Measurements from ENCODE around the gene MYL4. TPM values are rescaled to one million over a fixed set of nuclear protein-coding genes. Genes with fewer than 3 reads are reported as not detected.
A peak's percentile ranks its signal among the peaks of the same experiment; 100 is the strongest.

The MYL4 gene
- total RNA-seq, 1 experiment from 2014 or later = 0.66 TPM

DNA sequence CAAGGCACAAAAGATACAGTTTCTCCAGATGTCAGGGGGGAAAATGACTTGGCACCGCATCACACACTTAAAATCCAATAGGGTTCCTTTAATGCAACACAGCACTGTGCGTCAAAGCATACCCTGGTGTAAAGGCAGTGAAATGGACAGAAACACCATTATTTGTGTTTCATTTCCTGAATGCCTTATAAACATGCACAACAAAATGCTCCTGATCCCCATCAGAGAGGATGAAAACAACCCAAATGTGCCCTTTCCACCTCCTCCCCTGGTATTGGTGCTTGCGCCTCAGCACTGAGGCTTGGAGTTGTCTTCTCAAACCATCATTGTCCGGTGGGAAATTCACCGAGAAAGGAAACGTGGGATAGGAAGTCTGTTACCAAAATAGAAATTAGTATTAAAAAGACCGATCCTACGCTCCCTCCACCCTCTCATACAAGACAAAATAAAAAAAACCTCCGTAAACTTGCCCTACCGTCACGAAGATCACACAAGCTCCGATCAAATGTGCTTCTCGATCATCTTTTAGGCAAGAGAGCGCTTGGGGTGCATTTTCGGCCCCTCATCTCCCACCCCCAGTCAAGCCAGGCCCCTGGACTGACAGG, 20.8 kb upstream of the MYL4 start:
- Histone ChIP-seq H2AK5ac (ENCODE audit: insufficient read length, low read length) (no peak overlapping the region), H3T11ph (ENCODE audit: low read length) (no peak overlapping the region), H2BK120ac (ENCODE audit: low read depth, low read length, poor library complexity, severe bottlenecking) (no peak overlapping the region), H3K4ac (ENCODE audit: low read depth, low read length) (no peak overlapping the region), H3K14ac (ENCODE audit: insufficient read depth, low read length) (no peak overlapping the region), H2BK5ac (ENCODE audit: insufficient read length, low read length) (no peak overlapping the region), H3K23ac (ENCODE audit: insufficient read length, low read depth, low read length) (no peak overlapping the region), H3K79me2 (ENCODE audit: insufficient read depth, low read length) (peaks cover 15% of the 10 kb centered on the region; the same call in 1 of the 2 replicates), H3K4me1 (ENCODE audit: insufficient read depth, low read length) (no peaks in the 10 kb centered on the region), H4K91ac (ENCODE audit: insufficient read length, low read depth, low read length) (no peak overlapping the region), H3K27me3 (ENCODE audit: insufficient read depth, low read length) (no peaks in the 10 kb centered on the region; the same call in 1 of the 2 replicates), H4K20me1 (ENCODE audit: control insufficient read depth, insufficient read depth, insufficient read length) (no peaks in the 10 kb centered on the region), H3K56ac (ENCODE audit: insufficient read length, low read depth, low read length) (no peak overlapping the region), H3K9ac (ENCODE audit: extremely low read depth, insufficient read length, low read length) (peak overlapping the region; percentile 88), H4K8ac (replicated peaks; ENCODE audit: insufficient read length, low read depth, low read length) (no peak overlapping the region), H2BK12ac (ENCODE audit: insufficient read length, low read depth, low read length) (no peak overlapping the region), H4K5ac (ENCODE audit: insufficient read length, low read depth, low read length) (no peak overlapping the region), H3K18ac (ENCODE audit: insufficient read length, low read depth, low read length) (no peak overlapping the region), H3K79me1 (ENCODE audit: insufficient read depth, low read depth, low read length, poor library complexity, severe bottlenecking) (no peaks in the 10 kb centered on the region), H2BK15ac (ENCODE audit: low read depth, low read length) (no peak overlapping the region), H3K27ac (ENCODE audit: insufficient read length, low read depth, low read length) (no peak overlapping the region), H3K9me3 (ENCODE audit: control insufficient read depth, low read depth, low read length) (no peaks in the 10 kb centered on the region), H3K4me2 (ENCODE audit: insufficient read depth, insufficient read length, low read length) (peak overlapping the region; percentile 96), H2AFZ (ENCODE audit: low read length) (no peak overlapping the region), H3K23me2 (ENCODE audit: insufficient read length, low read depth, low read length, poor library complexity, severe bottlenecking) (peaks cover 7% of the 10 kb centered on the region), H2BK20ac (ENCODE audit: low read depth, low read length, poor library complexity, severe bottlenecking) (no peak overlapping the region)
- peak overlapping the region; percentile 95 to 99 for H3K4me3 Mint-ChIP-seq
- H3K9me3 Mint-ChIP-seq = no peaks in the 10 kb centered on the region
- peaks cover 26 to 28% of the 10 kb centered on the region in 2 experiments for H3K4me1 Mint-ChIP-seq
- WGBS (ENCODE audit: extremely low coverage, insufficient read length, low lambda C conversion rate) = no CpG with 5 or more reads among the region's 15 CpGs
- no peaks in the 10 kb centered on the region; the same call in 1 of the 2 replicates for H3K27me3 Mint-ChIP-seq (ENCODE audit: low read depth)
- DNase-seq = no peak
- H3K27ac Mint-ChIP-seq = peak overlapping the region; percentile 89 to 98 (median 97)
- TF ChIP-seq, protein P1, sequence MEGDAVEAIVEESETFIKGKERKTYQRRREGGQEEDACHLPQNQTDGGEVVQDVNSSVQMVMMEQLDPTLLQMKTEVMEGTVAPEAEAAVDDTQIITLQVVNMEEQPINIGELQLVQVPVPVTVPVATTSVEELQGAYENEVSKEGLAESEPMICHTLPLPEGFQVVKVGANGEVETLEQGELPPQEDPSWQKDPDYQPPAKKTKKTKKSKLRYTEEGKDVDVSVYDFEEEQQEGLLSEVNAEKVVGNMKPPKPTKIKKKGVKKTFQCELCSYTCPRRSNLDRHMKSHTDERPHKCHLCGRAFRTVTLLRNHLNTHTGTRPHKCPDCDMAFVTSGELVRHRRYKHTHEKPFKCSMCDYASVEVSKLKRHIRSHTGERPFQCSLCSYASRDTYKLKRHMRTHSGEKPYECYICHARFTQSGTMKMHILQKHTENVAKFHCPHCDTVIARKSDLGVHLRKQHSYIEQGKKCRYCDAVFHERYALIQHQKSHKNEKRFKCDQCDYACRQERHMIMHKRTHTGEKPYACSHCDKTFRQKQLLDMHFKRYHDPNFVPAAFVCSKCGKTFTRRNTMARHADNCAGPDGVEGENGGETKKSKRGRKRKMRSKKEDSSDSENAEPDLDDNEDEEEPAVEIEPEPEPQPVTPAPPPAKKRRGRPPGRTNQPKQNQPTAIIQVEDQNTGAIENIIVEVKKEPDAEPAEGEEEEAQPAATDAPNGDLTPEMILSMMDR (conservative IDR thresholded peaks at IDR 0.05) = no peak
- H3K36me3 Mint-ChIP-seq (ENCODE audit: insufficient read depth in 1 of 3, low read depth in 3 of 3) = no peaks in the 10 kb centered on the region
